NCI-H2107 treated with DMSO at 0.1 percent for 48 hours (cell line): ENCODE measurements around the gene ERICH6.
"Not testable (repeated sequence)": the region's sequence is repeated elsewhere in the genome, so short reads cannot be mapped to it uniquely, and the experiment has no call there.

Source experiments
- DNase-seq: peaks from one replicate; lab custom pipeline; 2025; ENCODE audit not compliant: unreplicated experiment; lab: John Stamatoyannopoulos, UW

ERICH6 gene

DNA sequence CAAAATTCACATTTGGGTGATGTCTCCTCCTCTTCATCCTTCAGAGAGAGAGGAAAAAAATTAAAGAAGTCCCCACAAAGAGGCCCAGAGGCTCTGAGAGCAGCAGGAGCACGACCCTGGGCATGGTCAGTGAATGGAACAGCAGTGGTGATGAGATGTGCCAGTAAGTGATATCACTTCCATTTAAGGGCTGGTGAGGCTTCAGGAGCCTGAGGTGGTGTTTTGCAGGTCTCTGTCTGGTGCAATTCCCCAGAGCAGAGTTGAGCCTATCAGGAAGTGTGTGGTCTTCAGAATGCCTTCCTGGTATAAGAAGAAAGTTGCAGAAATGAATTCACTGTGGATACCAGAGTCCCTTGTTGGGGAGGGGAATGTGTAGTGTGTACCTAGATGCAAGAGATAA is 21.4 kb downstream of the ERICH6 start:
- no peak for DNase-seq

DNA sequence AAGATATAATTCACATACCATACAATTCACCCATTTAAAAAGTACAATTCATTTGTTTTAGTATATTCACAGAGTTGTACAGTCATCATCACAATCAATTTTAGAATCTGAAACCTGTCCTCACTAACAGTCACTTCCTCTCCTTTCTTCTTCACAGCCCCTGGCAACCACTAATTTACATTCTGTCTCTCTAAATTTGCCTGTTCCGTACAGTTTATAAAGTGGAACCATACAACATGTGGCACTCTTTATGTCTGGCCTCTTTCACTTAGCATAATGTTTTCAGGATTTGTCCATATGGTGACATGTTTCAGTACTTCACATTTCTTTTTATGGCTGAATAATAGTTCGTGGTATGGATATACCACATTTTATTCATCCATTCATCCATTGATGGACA is 22.7 kb downstream of the ERICH6 start:
- DNase-seq = no peak

DNA sequence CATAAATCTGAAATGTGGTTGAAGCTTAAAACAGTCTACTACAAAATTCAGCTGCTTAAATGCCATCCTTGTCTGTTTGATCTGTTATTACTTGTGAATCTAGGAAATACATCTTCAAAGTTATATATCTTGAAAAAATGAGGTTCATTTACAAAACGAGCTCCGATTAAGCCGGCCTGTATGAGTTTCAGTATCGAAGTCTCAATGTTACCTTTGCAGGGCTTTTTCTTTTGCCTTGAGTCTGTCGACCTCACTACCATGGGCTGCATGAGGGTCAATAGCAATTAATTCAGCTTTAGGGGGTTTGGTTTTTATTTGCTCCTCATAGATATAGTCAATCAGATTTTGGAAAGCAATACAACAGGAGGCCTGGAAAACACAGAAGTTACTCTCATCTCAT is 23.2 kb downstream of the ERICH6 start:
- no peak for DNase-seq

DNA sequence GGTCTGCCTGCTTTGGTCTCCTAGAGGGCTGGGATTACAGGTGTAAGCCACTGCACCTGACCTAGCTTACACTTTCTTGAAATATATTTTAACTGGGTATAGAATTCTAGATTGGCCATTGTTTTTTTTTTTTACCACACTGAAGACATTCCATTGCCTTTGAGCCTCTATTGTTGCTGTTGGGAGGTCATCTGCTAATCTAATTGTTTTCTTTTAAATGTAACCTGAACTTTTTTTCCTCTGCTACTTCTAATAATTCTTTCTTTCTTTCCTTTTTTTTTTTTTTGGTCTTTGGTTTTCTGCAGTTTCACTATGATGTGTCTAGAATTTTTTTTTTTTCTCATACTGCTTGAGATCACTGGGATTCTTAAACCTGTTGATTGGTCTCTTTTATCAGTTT is 28.1 kb downstream of the ERICH6 start:
- DNase-seq = no peak

DNA sequence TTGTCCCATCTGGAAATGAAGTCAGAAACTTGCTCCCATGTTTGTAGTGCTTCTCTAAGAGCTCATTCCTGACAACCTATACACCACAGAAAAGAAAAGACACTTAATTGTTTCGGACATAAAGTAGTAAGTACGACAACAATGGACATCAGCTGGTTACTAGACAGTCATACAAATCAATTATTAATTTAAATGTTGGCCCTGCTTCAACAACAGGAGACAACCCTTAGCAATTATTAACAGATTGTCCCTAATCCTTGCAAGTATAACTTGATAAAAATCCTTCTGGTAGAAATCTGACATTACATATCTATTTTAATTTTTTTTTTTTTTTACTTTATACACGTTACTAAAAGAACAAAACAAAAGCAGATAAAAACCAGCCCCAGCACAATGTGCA is 29.8 kb downstream of the ERICH6 start:
- DNase-seq = no peak

DNA sequence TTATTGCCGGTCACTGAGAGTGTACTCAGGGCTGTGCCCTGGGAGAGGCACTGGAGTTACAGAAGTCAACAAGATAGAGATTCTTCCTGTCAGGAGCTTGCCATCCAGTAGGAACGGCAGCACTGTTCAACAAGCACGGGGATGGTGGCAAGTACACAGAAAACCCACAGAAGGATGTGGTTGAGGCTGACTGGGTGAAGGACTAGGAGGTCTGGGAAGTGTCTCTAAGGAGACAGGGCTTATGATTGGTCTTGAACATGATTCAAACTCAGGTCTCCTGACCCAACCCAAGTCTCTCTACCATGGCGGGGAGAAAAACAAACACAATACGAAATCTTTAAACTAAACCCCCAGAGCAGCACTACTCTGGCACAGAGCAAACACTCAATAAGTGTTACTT is 37.6 kb downstream of the ERICH6 start:
- DNase-seq = no peak

DNA sequence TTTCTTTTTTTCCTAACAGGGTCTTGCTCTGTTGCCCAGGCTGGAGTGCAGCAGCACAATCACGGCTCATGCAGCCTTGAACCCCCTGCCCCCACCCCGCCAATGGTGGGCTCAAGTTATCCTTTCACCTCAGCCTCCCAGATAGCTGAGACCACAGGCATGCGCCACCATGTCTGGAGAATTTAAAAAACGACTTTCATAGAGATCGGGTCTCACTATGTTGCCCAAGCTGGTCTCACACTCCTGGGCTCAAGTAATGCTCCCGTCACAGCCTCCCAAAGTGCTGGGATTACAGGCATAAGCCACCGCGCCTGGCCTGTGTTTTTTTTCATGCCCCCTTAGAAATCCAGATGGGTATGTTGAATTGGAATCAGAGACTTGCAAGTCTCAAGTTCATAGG is 40.3 kb downstream of the ERICH6 start:
- DNase-seq = no peak

DNA sequence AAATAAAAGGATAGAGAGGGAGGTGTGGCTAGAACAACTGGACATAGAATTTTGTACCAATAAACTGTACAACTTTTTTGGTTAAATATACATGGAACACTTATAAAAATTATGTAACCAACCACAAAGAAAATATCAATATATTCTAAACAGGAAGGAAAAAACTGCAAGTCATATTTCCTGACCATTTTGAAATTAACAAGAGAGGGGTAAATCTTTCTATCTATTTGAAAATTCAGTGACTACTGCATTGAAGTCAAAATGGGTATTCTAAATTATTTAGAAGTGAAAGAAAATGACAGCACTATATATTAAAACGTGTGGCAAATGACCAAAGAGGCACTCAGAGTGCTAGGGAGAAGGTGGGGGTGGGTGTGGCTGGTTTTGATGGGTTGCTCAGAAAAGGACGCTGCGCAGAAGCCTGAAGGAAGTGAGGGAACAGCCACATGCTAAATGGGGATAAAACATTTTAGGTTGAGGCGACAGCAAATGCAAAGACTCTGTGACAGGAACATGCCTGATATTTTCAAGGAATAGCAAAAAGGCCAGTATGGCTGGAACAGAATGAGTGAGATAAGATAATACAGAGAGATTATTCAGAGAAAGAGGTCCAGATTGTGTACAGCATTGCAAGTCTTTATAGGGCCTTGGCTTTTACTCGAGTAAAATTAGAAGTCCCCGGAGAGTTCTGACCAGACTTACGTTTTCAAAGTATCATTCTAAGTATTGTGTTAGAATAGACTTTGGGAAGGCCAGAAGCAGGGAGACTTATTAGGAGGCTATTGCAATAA is 41.1 kb downstream of the ERICH6 start:
- no peak for DNase-seq

DNA sequence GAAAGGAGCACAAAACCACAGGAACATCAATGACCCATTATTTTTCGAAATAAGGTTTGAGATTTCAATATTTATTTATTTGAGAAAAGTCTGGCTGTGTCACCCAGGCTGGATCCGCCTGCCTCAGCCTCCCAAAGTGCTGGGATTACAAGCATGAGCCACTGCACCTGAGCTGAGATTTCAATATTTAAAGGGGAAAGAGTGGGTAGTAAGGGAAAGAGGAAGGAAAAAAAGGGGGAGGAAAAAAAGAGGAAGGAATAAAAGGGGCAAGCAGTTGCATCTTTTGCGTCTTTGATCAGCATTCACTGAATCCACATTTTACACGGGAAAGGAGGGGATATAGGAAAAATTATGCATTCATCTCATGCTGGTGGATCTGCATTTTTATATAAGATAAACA is 47.4 kb downstream of the ERICH6 start:
- no peak for DNase-seq

DNA sequence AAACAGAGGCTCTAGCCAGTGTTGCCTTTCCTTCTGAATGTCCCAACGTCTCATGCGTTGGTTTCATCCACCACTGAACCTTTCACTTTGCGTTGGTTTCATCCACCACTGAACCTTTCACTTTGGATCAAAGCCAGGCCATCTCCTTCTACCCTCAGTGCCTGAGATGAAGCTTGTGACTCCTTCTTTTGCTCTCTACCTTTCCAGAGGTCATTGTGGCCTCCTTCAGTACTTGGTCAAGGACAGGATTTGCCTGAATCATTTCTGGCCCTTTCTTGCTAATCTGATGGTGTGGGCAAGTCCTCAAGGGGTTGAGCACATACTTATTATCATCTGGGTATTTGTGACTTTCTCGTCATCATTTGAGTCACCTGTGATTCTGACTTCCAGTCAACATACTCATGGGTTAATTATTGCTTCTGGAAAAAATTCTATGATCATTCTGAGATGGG is 50.6 kb downstream of the ERICH6 start:
- no peak for DNase-seq

DNA sequence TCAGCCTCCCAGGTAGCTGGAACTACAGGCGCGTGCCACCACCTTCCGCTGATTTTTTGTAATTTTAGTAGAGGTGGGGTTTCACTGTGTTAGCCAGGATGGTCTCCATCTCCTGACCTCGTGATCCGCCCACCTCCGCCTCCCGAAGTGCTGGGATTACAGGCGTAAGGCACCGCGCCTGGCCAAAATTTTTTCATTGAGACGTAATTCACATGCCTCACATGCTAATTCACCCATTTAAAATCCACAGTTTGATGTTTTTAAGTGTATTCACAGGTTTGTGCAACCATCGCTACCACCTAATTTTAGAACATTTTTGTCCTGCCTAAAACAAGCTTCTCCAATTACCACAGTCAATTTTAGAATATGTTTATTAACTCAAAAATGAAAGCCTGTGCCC is 63.5 kb downstream of the ERICH6 start:
- no peak for DNase-seq

DNA sequence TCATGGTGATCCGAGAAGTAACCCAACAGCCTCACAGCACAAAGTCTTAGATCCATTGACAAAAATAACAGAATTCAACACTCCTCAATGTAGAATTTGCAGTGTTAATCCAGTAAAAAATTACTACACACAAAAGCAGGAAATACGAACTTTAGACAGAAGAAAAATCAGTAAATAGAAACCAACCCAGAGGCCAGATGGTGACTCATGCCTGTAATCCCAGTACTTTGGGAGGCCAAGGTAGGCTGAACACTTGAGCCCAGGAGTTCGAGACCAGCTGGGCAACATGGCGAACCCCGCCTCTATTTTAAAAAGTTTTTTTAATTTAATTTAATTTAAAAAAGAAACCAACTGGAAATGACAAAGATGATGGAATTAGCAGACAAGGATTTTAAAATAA is 64.5 kb downstream of the ERICH6 start:
- no peak for DNase-seq

DNA sequence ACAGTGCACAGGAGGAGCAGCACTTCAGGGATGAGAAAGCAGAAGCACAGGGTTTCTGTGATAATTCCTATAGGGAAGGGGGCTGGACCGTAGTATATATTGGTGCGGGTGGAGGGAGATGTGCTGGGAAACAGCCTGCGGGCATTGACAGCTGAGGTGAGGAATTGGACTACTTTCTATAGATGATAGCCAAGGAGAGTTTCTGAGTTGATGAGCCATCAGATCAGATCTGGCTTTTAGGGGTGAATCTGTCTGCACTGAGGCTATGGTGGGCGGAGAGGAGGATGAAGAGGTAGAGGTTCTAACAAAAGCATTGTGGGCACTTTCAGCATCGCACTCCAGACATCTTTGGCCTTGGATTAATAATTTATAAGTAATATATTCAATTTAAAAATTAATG is 67.5 kb downstream of the ERICH6 start:
- DNase-seq = no peak

DNA sequence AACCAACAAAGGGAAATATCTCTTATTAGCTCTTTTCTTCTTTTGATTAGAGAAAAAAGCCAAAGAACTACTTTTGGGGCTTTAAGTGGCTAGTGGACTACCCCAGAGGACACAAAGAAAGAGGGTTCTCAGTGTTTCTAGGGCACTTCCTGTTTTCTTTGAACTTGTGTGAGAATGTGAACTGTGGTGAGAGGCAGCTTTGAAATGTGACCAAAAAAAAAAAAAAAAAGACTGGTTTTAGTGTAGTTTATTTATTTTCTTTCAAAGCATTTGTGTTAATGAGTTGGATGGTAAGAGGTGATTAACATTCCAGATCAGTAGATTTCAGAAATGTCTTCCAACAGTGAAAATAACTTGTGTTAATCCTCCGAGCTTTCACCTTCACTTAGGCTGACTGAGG is 68.2 kb downstream of the ERICH6 start:
- no peak for DNase-seq

DNA sequence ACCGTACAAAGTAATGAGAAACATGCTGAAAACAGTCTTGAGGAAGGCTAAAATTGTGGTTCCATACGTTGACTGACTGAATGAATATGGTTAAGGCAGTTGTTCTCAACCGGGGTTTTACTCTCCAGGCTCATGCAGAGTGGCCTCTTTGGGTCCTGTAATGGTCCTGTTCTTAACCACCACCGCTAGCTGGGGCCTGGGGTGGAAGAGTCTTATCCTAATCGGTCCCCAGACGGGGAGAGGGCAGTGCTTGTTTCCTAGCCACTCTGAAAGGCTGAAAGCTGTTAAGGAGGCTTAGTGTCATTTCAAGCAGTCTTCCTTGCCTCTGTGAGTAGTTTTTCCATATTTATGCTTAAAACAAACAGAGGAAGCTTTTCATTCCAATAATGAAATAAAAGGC is 68.6 kb downstream of the ERICH6 start:
- DNase-seq = no peak

DNA sequence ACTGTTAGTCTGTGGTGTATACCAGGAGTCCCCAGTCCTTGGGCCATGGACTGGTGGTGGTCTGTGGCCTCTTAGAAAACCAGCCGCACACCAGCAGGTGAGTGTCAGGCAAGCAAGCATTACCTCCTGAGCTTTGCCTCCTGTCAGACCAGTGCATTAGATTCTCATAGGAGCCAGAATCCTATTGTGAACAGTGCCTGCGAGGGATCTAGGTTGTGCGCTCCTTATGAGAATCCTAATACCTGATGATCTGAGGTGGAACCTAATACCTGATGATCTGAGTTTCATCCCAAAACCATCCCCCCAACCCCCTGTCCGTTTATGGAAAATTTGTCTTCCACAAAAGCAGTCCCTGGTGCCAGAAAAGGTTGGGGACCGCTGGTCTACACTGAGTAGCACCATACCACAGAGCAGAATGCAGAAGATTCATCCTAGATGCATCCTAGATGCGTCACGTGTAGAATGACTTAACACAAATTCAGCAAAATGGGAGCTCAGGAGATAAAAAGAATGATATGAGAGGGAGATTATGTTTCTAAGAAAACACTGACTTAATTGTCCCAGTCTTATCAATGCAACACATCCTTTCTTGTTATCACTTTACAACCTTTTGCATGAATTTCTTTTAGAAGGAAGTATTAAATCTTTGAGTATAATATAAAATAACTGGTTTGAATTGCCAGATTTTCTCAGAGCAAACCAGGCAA is 72.1 kb downstream of the ERICH6 start:
- no peak for DNase-seq

DNA sequence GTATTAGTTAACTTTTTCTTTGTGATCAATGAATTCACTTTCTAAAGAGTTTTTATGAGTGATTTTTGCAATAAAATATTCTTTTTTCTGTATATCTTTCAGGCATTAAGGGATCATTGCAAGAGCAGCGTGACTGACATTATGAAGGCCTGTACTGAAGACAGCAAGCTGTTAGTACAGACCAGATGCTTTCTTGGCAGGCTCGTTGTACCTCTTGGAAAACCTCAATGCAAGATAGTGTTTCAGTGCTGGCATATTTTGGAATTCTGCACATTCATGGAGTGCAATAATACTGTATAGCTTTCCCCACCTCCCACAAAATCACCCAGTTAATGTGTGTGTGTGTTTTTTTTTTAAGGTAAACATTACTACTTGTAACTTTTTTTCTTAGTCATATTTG is 76.2 kb downstream of the ERICH6 start:
- DNase-seq = no peak

DNA sequence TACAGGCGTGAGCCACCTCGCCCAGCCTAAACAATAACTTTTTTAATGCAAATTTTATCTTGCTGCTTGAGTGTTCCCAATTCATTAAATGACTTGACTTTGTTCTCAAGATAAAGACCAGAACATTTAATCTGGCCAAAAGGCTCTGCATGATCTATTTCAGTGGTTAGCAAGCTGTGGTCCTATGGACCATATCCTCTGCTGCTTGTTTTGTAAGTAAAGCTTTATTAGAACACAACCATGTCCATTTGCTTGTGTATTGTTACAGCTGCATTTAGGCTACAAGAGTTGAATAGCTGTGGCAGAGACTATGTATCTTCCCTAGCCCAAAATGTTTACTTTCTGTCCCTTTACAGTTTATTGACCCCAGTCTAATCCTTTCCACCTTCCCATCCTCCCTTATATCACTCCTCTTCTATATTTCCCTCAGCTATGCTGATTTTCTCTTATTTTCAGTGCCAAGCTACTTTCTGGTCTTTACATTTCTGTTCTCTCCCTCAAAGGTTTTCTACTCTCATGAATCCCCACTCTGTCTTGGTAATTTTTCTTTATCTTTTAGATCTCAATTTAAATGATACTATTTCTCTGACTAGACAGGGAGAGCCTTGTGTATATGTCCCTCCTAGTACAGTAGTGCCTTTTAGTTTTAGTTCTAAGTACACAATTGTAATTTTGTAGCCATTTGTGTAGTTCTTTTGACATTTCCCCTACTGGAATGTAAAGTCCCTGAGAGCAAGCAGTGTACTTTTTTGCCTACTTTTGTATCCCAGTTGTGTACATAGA is 77.4 kb downstream of the ERICH6 start:
- DNase-seq = no peak

DNA sequence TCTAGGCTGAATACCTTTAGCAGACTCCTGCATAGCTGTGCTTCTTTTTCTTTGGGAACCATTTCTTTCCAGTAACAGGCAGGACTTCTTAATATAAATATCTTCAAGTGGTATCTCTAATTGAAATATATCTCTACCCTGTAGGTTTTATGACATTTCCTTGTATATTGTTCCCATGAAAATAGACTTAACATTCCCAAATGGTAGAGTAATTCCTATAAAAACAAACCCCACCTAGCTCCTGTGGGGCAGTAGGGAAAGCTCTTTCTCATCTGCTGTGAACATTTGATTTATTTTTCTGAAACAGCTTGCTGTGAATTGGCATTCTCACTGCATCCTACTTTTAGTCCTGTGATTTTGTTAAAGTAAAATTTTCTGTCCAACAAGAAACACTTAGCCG is 79.8 kb downstream of the ERICH6 start:
- DNase-seq = no peak

DNA sequence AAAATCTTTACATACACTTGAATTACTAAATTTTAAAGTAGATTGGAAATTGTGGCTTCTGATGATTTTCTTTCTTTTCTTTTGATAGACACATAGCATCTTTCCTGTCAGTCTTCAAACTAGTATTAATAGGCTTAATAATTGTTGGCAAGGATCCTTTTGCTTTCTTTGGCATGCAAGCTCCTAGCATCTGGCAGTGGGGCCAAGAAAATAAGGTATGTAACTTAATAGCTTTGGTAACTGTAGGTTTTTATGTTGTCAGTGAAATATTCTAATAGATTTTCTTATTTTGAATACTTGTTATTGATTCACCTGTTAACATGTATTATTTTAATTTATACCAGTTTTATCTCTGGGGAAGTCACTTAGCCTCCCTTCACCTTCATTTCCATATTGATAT is 80.8 kb downstream of the ERICH6 start:
- not testable (repeated sequence) for DNase-seq

DNA sequence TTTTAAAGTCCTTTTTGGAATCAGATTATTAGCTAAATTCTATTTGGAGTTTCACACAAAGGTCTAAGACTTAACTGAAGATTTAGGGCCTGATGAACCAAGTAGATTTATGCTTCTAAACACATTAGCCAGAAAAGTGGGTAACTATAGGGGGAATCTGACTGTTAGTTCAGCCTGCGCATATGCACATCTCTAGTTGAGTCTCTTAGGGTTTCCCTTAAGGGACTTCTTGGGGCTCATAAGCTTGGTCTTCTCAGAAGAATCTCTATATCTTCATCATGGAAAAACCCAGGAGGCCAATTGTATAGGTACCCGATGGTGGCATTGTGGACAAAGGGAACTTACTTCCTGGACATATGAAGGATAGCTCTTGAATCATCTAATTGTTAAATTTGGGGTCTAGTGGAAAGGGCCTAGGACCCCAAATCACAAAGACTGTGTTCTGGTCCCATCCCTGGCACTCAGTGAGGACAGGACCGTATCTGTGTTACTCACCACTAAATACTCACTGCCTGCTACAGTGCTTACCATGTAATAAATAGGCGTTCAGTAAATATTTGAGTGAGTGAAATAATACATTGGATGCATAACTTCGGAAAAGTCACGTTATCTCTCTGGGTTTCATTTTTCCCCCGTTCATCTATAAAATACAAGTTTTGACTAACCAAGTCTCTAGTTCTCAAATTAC is 83.6 kb downstream of the ERICH6 start:
- no peak for DNase-seq
